PFSK-1 (cell line): ENCODE data around the gene RGS14.

Source experiments
- FOXP2 ChIP-seq: optimal IDR thresholded peaks from 2 replicates; pipeline ENCODE3; 2011; ENCODE audit warnings: borderline replicate concordance, control low read depth, inconsistent platforms; ENCODE audit not compliant: insufficient read depth; ENCODE audit errors: extremely low read length, extremely low read depth
- POLR2AphosphoS5 ChIP-seq: IDR thresholded peaks from 2 replicates; pipeline ENCODE4 v1.6.1; 2012; ENCODE audit warnings: low read depth, mild to moderate bottlenecking, control low read depth, low read length, moderate library complexity
- SIN3A ChIP-seq: IDR thresholded peaks from 2 replicates; pipeline ENCODE4 v1.6.1; 2012; ENCODE audit warnings: mild to moderate bottlenecking, low read length, moderate library complexity, borderline replicate concordance; ENCODE audit not compliant: insufficient read depth
- TAF1 ChIP-seq: IDR thresholded peaks from 2 replicates; pipeline ENCODE4 v1.6.1; 2012; ENCODE audit warnings: low read length, control low read depth, borderline replicate concordance; ENCODE audit not compliant: insufficient read depth
- TF ChIP-seq, protein P1 (sequence below), 2 experiments: IDR thresholded peaks; 2 replicates each; pipeline versions ENCODE4 v1.6.1 to v1.8.0; 2011 to 2012; ENCODE audit warnings: low read depth in 2 of 2, low read length in 2 of 2, control low read depth in 1 of 2, inconsistent platforms in 1 of 2, mild to moderate bottlenecking in 1 of 2, moderate library complexity in 1 of 2; ENCODE audit not compliant: insufficient read depth in 1 of 2

The RGS14 gene

DNA sequence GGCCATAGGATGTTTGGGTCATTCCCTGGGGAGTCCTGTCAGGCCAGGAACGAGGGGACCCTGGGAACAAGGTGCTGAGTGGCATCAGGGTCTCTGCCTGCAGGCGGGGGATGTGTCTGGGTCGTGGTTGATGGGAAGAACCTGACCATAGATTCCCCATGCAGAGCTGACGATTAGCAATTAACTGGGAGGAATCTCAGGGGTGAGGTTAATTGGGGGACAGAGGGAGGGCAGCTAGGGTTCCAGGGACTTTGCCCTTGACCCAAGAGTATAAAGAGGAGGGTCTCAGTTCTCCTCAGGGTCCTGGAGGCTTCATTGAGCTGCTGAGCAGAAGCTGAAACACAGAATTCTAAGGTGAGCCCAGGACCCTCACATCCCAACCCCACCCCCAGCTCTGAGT is 26.4 kb downstream of the RGS14 start, which contains the start of gene SLC34A1:
TSS of gene SLC34A1 (plus strand) at position 301 of the 400 bp plus-strand sequence. CDS start 1,308 bp downstream, outside the sequence.
- TF ChIP-seq POLR2AphosphoS5 (no peak), SIN3A (no peak), FOXP2 (no peak), TAF1 (no peak)
- TF ChIP-seq, protein P1, sequence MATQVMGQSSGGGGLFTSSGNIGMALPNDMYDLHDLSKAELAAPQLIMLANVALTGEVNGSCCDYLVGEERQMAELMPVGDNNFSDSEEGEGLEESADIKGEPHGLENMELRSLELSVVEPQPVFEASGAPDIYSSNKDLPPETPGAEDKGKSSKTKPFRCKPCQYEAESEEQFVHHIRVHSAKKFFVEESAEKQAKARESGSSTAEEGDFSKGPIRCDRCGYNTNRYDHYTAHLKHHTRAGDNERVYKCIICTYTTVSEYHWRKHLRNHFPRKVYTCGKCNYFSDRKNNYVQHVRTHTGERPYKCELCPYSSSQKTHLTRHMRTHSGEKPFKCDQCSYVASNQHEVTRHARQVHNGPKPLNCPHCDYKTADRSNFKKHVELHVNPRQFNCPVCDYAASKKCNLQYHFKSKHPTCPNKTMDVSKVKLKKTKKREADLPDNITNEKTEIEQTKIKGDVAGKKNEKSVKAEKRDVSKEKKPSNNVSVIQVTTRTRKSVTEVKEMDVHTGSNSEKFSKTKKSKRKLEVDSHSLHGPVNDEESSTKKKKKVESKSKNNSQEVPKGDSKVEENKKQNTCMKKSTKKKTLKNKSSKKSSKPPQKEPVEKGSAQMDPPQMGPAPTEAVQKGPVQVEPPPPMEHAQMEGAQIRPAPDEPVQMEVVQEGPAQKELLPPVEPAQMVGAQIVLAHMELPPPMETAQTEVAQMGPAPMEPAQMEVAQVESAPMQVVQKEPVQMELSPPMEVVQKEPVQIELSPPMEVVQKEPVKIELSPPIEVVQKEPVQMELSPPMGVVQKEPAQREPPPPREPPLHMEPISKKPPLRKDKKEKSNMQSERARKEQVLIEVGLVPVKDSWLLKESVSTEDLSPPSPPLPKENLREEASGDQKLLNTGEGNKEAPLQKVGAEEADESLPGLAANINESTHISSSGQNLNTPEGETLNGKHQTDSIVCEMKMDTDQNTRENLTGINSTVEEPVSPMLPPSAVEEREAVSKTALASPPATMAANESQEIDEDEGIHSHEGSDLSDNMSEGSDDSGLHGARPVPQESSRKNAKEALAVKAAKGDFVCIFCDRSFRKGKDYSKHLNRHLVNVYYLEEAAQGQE (IDR thresholded peaks at IDR 0.05; ENCODE audit: insufficient read depth in 1 of 2, low read depth in 2 of 2, low read length in 2 of 2) = no peak

DNA sequence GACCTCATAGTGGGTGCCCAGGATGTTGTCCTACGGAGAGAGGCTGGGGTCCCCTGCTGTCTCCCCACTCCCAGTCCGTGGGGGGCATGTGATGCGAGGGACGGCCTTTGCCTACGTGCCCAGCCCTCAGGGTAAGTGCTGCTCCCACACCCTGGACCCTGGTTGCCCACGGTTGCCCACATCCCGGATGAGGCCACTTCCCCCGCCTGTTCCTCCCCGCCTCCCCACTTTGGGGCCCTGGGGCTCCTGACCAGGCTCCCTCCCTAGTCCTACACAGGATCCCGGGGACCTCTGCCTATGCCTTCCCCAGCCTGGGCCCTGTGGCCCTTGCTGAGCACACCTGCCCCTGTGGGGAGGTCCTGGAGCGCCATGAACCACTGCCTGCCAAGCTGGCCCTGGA is 28.0 kb downstream of the RGS14 start:
- TF ChIP-seq TAF1 (no peak), POLR2AphosphoS5 (no peak), FOXP2 (no peak), SIN3A (no peak)
- TF ChIP-seq, protein P1 (IDR thresholded peaks at IDR 0.05; ENCODE audit: insufficient read depth in 1 of 2, low read depth in 2 of 2, low read length in 2 of 2) = no peak

GRCh38 chr5:177386542-177386941 is 28.8 kb downstream of the RGS14 start:
- no peak for TF ChIP-seq SIN3A
- TF ChIP-seq POLR2AphosphoS5 = no peak
- no peak for TF ChIP-seq TAF1
- no peak for TF ChIP-seq FOXP2
- TF ChIP-seq, protein P1 (IDR thresholded peaks at IDR 0.05; ENCODE audit: insufficient read depth in 1 of 2, low read depth in 2 of 2, low read length in 2 of 2) = no peak

GRCh38 chr5:177387405-177387804 is 29.7 kb downstream of the RGS14 start:
- TF ChIP-seq POLR2AphosphoS5 = no peak
- TF ChIP-seq FOXP2 = no peak
- no peak for TF ChIP-seq SIN3A
- TF ChIP-seq, protein P1 (IDR thresholded peaks at IDR 0.05; ENCODE audit: insufficient read depth in 1 of 2, low read depth in 2 of 2, low read length in 2 of 2) = no peak
- TF ChIP-seq TAF1 = no peak
